Mesothelial cell of epicardium (in vitro differentiated cells): ENCODE data around the gene INHBC. TPM values are rescaled to one million over a fixed set of nuclear protein-coding genes. Genes with fewer than 3 reads are reported as not detected.
"Not testable (repeated sequence)": the region's sequence is repeated elsewhere in the genome, so short reads cannot be mapped to it uniquely, and the experiment has no call there.

Experiments used
- DNase-seq, 2 experiments: peaks; one replicate each; pipeline ENCODE4 v3.0.0; 2021; ENCODE audit warnings: low spot score in 2 of 2; ENCODE audit not compliant: unreplicated experiment in 2 of 2
- H3K27ac Mint-ChIP-seq: 2 replicates; pipeline ENCODE4 v1.8.0; 2021; ENCODE audit warnings: mixed read lengths
- H3K27me3 Mint-ChIP-seq: 2 replicates; pipeline ENCODE4 v1.8.0; 2021; ENCODE audit warnings: low read depth, mixed read lengths
- H3K36me3 Mint-ChIP-seq: 2 replicates; pipeline ENCODE4 v1.8.0; 2021; ENCODE audit warnings: mixed read lengths
- H3K4me1 Mint-ChIP-seq: 2 replicates; pipeline ENCODE4 v1.8.0; 2021; ENCODE audit warnings: mixed read lengths
- H3K4me3 Mint-ChIP-seq: 2 replicates; pipeline ENCODE4 v1.8.0; 2021; ENCODE audit warnings: mild to moderate bottlenecking, moderate library complexity, mixed read lengths
- H3K9me3 Mint-ChIP-seq: 2 replicates; pipeline ENCODE4 v1.8.0; 2021; ENCODE audit warnings: mixed read lengths
- total RNA-seq: library from RNA; stranded (reverse); gene quantifications from 3 replicates; pipeline ENCODE4 v1.2.1, GENCODE V29; 2021
- TF ChIP-seq, protein P1 (sequence below): fragments of 200-600 bp; sonication (generic); IDR thresholded peaks from one replicate; pipeline ENCODE4 v1.5.0; 2021; ENCODE audit warnings: antibody characterized with exemption; ENCODE audit not compliant: unreplicated experiment

Gene INHBC
- total RNA-seq, 1 donor from 2014 or later = 0.31 TPM

DNA sequence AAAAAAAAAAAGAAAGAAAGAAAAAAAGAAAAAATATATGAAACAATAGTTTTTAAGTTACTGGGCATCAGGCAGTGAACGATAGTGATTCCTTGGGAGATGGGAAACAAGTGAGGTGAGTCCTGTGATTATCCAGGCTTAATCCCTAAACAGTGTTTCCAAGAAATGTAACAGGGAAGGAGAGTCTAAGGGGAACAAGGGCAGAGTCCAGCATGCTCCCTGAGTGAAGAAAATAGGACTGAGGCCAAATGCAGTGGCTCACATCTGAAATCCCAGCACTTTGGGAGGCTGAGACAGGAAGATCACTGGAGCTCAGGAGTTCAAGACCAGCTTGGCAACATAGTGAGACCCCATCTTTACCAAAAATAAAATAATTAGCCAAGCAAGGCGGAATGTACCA lies 44.4 kb upstream of the INHBC start:
- Mint-ChIP-seq H3K9me3 (no peaks in the 10 kb centered on the region), H3K4me1 (peaks cover 6% of the 10 kb centered on the region), H3K4me3 (no peak overlapping the region), H3K27ac (peak overlapping the region; percentile 47), H3K36me3 (peaks cover 41% of the 10 kb centered on the region), H3K27me3 (no peaks in the 10 kb centered on the region)
- TF ChIP-seq, protein P1, sequence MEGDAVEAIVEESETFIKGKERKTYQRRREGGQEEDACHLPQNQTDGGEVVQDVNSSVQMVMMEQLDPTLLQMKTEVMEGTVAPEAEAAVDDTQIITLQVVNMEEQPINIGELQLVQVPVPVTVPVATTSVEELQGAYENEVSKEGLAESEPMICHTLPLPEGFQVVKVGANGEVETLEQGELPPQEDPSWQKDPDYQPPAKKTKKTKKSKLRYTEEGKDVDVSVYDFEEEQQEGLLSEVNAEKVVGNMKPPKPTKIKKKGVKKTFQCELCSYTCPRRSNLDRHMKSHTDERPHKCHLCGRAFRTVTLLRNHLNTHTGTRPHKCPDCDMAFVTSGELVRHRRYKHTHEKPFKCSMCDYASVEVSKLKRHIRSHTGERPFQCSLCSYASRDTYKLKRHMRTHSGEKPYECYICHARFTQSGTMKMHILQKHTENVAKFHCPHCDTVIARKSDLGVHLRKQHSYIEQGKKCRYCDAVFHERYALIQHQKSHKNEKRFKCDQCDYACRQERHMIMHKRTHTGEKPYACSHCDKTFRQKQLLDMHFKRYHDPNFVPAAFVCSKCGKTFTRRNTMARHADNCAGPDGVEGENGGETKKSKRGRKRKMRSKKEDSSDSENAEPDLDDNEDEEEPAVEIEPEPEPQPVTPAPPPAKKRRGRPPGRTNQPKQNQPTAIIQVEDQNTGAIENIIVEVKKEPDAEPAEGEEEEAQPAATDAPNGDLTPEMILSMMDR = no peak
- no peak for DNase-seq

DNA sequence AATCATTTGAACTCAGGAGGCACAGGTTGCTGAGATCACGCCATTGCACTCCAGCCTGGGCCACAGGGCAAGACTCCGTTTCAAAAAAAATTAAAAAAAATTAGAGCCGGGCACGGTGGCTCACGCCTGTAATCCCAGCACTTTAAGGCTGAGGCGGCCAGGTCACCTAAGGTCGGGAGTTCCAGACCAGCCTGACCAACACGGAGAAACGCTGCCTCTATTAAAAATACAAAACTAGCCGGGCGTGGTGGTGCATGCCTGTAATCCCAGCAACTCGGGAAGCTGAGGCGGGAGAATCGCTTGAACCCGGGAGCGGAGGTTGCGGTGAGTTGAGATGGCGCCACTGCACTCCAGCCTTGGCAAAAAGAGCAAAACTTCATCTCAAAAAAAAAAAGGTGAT lies 39.5 kb upstream of the INHBC start:
- Mint-ChIP-seq H3K4me3 (no peak overlapping the region), H3K36me3 (peaks cover 32% of the 10 kb centered on the region), H3K4me1 (peaks cover 4% of the 10 kb centered on the region), H3K9me3 (no peaks in the 10 kb centered on the region), H3K27me3 (no peaks in the 10 kb centered on the region), H3K27ac (no peak overlapping the region)
- no peak for DNase-seq
- TF ChIP-seq, protein P1 = no peak

DNA sequence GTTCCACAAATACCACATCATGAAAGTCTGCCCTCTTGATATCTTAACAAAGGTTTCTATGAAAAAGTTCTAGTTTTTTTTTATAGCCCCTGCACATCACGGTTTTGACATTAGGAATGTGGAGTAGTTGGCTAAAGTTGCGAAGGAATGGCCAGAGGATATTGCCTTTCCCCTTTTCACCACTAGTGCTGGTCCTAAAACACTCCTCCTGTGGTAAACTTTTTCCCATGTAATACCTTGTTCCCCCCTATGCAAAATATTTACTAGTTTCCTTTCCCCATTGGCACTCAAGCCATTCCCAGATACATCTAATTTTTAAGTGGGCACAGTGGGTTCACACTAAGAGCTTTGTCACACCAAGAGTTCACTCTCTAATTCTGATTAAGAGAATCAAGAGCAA lies 37.1 kb upstream of the INHBC start:
- DNase-seq = no peak
- peak overlapping the region; percentile 7 for H3K27ac Mint-ChIP-seq
- H3K36me3 Mint-ChIP-seq = peaks cover 19% of the 10 kb centered on the region

DNA sequence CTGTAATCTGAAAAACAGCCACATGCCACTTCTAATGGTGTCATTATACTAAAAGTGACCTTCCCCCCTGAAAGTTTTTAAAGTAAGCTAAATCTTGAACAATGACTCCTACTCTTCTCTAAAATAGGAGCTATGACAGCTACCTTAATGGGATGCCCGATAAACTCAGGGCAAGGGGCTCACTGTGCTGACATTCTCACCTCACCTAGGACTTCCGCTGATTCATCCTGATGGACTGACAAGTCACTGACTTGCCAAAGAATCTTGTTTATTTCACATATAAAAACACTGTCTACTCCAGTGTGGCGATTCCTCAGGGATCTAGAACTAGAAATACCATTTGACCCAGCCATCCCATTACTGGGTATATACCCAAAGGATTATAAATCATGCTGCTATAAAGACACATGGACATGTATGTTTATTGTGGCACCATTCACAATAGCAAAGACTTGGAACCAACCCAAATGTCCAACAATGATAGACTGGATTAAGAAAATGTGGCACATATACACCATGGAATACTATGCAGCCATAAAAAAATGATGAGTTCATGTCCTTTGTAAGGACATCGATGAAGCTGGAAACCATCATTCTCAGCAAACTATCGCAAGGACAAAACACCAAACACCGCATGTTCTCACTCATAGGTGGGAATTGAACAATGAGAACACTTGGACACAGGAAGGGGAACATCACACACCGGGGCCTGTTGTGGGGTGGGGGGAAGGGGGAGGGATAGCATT lies 34.7 kb upstream of the INHBC start:
- not testable (repeated sequence) for DNase-seq, H3K4me3 Mint-ChIP-seq, H3K27me3 Mint-ChIP-seq, H3K4me1 Mint-ChIP-seq, H3K9me3 Mint-ChIP-seq, H3K36me3 Mint-ChIP-seq, H3K27ac Mint-ChIP-seq

More for the DNA sequence above, 37.1 kb upstream of the INHBC start:
- Mint-ChIP-seq H3K4me1 (peaks cover 3% of the 10 kb centered on the region), H3K9me3 (no peaks in the 10 kb centered on the region), H3K27me3 (no peaks in the 10 kb centered on the region), H3K4me3 (no peak overlapping the region)
- TF ChIP-seq, protein P1 = peak; percentile 10

DNA sequence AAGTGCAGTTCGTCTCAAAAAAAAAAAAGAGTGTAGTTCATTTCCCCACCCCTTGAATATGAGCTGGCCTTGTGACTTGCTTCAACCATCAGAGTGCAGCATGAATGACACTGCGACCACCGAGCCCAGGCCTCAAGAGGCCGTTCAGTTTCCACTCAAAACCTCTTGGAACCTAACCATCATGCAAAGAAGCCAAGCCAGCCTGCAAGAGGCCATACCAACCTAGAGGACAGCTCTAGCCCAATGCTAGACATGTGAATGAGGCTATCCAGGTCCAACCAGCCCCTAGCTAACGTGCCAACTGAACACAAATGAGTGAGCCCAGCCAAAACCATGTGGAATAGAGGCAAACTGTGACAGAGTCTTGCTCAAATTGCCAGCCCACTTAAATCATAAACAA lies 33.4 kb upstream of the INHBC start:
- Mint-ChIP-seq H3K27ac (peak overlapping the region; percentile 22), H3K36me3 (no peaks in the 10 kb centered on the region), H3K4me3 (no peak overlapping the region), H3K27me3 (no peaks in the 10 kb centered on the region), H3K9me3 (no peaks in the 10 kb centered on the region), H3K4me1 (no peaks in the 10 kb centered on the region)
- DNase-seq = no peak
- TF ChIP-seq, protein P1 = no peak

DNA sequence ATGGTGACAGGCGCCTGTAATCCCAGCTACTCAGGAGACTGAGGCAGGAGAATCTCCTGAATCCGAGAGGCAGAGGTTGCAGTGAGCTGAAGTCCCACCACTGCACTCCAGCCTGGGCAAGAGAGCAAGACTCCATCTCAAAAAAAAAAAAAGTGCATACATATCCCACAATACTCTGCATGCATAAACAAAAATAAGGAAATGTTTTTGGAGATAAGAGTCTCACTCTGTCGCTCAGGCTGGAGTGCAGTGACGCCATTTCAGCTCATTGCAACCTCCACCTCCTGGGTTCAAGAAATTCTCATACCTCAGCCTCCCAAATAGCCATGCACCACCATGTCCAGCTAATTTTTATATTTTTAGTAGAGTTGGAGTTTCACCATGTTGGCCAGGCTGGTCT lies 32.4 kb upstream of the INHBC start:
- H3K36me3 Mint-ChIP-seq, H3K4me1 Mint-ChIP-seq, H3K27me3 Mint-ChIP-seq, DNase-seq, H3K9me3 Mint-ChIP-seq, H3K4me3 Mint-ChIP-seq, H3K27ac Mint-ChIP-seq: not testable (repeated sequence)
